GM12891 (cell line): ENCODE results near the gene CDH23.

Experiments used
- PAX5 ChIP-seq: IDR thresholded peaks from 2 replicates; pipeline ENCODE4 v1.6.1; 2011; ENCODE audit warnings: low read length, moderate library complexity, mild to moderate bottlenecking; ENCODE audit not compliant: insufficient read depth, severe bottlenecking
- POLR2A ChIP-seq: IDR thresholded peaks from 2 replicates; pipeline ENCODE4 v1.6.1; 2011; ENCODE audit warnings: low read depth, low read length, control low read depth
- POLR2AphosphoS5 ChIP-seq: IDR thresholded peaks from 2 replicates; pipeline ENCODE4 v1.6.1; 2011; ENCODE audit warnings: low read depth, low read length, control low read depth
- POU2F2 ChIP-seq: IDR thresholded peaks from 2 replicates; pipeline ENCODE4 v1.6.1; 2011; ENCODE audit warnings: low read depth, mild to moderate bottlenecking, control low read depth, low read length, moderate library complexity
- SPI1 ChIP-seq: IDR thresholded peaks from 2 replicates; pipeline ENCODE4 v1.6.1; 2011; ENCODE audit warnings: low read depth, low read length, control low read depth
- TAF1 ChIP-seq: IDR thresholded peaks from 2 replicates; pipeline ENCODE4 v1.6.1; 2011; ENCODE audit warnings: low read depth, low read length, control low read depth

- no peak for TF ChIP-seq POU2F2
- no peak for TF ChIP-seq TAF1
- TF ChIP-seq POLR2A, result no peak
- no peak for TF ChIP-seq POLR2AphosphoS5
- TF ChIP-seq SPI1, result no peak
- no peak for TF ChIP-seq PAX5
These were observed 40.8 kb upstream of the CDH23 start for GRCh38 chr10:71355886-71356285.
